ENCODE measurements around the gene SCART1. TPM values are rescaled to one million over a fixed set of nuclear protein-coding genes. Genes with fewer than 3 reads are reported as not detected.

The SCART1 gene
- total RNA-seq, 1 experiment from 2014 or later, result 3.7 TPM

DNA sequence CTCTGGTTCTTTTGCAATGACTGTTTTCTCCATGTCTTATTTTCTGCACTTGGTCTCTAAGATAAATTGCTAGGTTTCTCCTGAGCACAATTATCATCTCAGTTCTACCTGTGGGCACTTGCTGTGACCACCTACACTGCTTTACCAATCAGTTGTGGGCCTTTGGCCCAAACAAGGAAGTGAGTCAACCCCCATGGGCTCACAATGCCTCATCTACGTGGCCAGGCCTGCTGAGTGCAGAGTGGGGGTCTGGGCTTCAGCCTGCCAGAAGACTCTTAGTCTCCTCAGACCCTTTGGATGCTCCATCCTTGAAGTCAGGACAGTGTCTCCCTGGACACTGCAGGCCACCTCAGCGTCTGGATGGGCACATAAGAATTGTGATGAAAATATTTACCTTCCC is 20.3 kb downstream of the SCART1 start:
- Histone ChIP-seq H3K9me2 (ENCODE audit: insufficient read depth) (no peaks in the 10 kb centered on the region), H3K9me3 (ENCODE audit: control insufficient read depth in 1 of 2, insufficient read depth in 1 of 2, low read depth in 1 of 2, low read length in 2 of 2) (no peaks in the 10 kb centered on the region), H3K27ac (ENCODE audit: low read depth, low read length) (no peak overlapping the region), H3K79me2 (ENCODE audit: insufficient read depth, low read length) (no peaks in the 10 kb centered on the region), H3K4me3 (replicated peaks in 1 of 2; ENCODE audit: low read depth in 1 of 2, low read length in 2 of 2) (no peak overlapping the region), H3K9ac (ENCODE audit: low read length) (no peak overlapping the region), H2AFZ (ENCODE audit: low read depth, low read length, poor library complexity, severe bottlenecking) (no peak overlapping the region), H3K4me2 (ENCODE audit: low read length) (no peak overlapping the region), H3K27me3 (ENCODE audit: insufficient read depth, low read length) (no peaks in the 10 kb centered on the region), H4K20me1 (ENCODE audit: insufficient read depth) (no peaks in the 10 kb centered on the region), H3K36me3 (ENCODE audit: control insufficient read depth in 1 of 2, insufficient read depth in 2 of 2, low read length in 2 of 2) (no peaks in the 10 kb centered on the region), H3K4me1 (ENCODE audit: control insufficient read depth in 1 of 2, insufficient read depth in 2 of 2, low read length in 2 of 2) (no peaks in the 10 kb centered on the region)
- CTCF ChIA-PET, result no interaction called here
- RAD21 ChIA-PET (ENCODE audit: low non-redundant PET in 1 of 2, low total read pairs in 2 of 2, uncharacterized antibody in 2 of 2, unreplicated experiment in 2 of 2), result no interaction called here
- no peak for ATAC-seq
- no peak for DNase-seq (ENCODE audit: low read depth, low spot score)
- intact Hi-C loops (cut with micrococcal nuclease), result no loop called here
- no TSS peak for BruUV-seq (replicated peaks)
- POLR2A ChIA-PET, result no interaction called here
- TF ChIP-seq ZFX (IDR thresholded peaks at IDR 0.05), result no peak
- no peak for TF ChIP-seq SIN3A (IDR thresholded peaks at IDR 0.05; ENCODE audit: low read depth)
- TF ChIP-seq, protein P1, sequence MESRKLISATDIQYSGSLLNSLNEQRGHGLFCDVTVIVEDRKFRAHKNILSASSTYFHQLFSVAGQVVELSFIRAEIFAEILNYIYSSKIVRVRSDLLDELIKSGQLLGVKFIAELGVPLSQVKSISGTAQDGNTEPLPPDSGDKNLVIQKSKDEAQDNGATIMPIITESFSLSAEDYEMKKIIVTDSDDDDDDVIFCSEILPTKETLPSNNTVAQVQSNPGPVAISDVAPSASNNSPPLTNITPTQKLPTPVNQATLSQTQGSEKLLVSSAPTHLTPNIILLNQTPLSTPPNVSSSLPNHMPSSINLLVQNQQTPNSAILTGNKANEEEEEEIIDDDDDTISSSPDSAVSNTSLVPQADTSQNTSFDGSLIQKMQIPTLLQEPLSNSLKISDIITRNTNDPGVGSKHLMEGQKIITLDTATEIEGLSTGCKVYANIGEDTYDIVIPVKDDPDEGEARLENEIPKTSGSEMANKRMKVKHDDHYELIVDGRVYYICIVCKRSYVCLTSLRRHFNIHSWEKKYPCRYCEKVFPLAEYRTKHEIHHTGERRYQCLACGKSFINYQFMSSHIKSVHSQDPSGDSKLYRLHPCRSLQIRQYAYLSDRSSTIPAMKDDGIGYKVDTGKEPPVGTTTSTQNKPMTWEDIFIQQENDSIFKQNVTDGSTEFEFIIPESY (IDR thresholded peaks at IDR 0.05; ENCODE audit: extremely low read depth, insufficient replicate concordance, low read length), result no peak
- no peak for TF ChIP-seq RAD21 (IDR thresholded peaks at IDR 0.05; ENCODE audit: low read depth)
- no peak for TF ChIP-seq EZH2 (IDR thresholded peaks at IDR 0.05)
- TF ChIP-seq, protein P2, sequence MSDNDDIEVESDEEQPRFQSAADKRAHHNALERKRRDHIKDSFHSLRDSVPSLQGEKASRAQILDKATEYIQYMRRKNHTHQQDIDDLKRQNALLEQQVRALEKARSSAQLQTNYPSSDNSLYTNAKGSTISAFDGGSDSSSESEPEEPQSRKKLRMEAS (IDR thresholded peaks at IDR 0.05), result no peak

DNA sequence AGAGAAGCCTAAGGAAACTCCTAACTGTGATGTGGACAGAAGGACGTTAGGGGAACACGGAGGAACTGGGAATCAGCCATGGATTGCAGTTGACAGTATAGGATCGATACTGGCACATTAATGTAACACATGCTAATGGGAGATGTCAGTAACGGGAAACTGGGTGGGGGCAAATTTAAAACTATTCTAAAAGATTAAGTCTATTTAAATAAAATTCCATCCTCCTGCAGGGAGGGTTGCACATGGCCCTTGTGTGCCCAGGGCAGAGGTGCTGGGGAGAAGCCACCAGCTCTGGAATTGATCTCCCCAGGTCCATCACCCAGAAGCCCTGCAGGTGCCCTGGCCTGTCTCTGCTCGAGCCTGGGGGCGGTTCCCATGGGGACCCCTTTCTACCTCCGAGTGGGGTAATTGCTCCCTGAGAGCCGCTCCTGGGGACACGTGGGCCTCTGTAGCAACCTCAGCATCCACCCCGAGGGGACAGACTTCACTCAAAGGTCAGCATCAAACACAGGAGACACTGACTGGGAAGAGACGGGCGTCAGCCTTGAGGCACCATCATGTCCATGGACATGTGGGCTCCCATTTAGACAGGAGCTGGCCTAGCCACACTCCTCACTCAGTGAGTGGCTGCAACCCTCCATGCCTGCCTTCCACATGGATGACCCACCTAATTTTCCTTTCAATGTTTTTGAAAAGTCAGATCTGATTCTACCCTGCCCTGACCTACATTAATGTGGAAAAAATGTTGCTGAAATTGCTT is 21.1 kb downstream of the SCART1 start:
- Histone ChIP-seq H3K36me3 (ENCODE audit: control insufficient read depth in 1 of 2, insufficient read depth in 2 of 2, low read length in 2 of 2) (no peaks in the 10 kb centered on the region), H4K20me1 (ENCODE audit: insufficient read depth) (no peaks in the 10 kb centered on the region), H3K27me3 (ENCODE audit: insufficient read depth, low read length) (no peaks in the 10 kb centered on the region), H3K9me2 (ENCODE audit: insufficient read depth) (no peaks in the 10 kb centered on the region), H3K79me2 (ENCODE audit: insufficient read depth, low read length) (no peaks in the 10 kb centered on the region), H3K9ac (ENCODE audit: low read length) (no peak overlapping the region), H3K9me3 (ENCODE audit: control insufficient read depth in 1 of 2, insufficient read depth in 1 of 2, low read depth in 1 of 2, low read length in 2 of 2) (no peaks in the 10 kb centered on the region), H3K4me2 (ENCODE audit: low read length) (no peak overlapping the region), H3K27ac (ENCODE audit: low read depth, low read length) (no peak overlapping the region), H2AFZ (ENCODE audit: low read depth, low read length, poor library complexity, severe bottlenecking) (no peak overlapping the region), H3K4me3 (replicated peaks in 1 of 2; ENCODE audit: low read depth in 1 of 2, low read length in 2 of 2) (no peak overlapping the region), H3K4me1 (ENCODE audit: control insufficient read depth in 1 of 2, insufficient read depth in 2 of 2, low read length in 2 of 2) (no peaks in the 10 kb centered on the region)
- ChIA-PET RAD21 (ENCODE audit: low non-redundant PET in 1 of 2, low total read pairs in 2 of 2, uncharacterized antibody in 2 of 2, unreplicated experiment in 2 of 2) (no interaction called here), POLR2A (no interaction called here), CTCF (no interaction called here)
- no peak for ATAC-seq
- BruUV-seq (replicated peaks), result no TSS peak
- DNase-seq (ENCODE audit: low read depth, low spot score), result no peak
- intact Hi-C loops (cut with micrococcal nuclease), result no loop called here
- TF ChIP-seq EZH2 (IDR thresholded peaks at IDR 0.05) (no peak), SP1 (IDR thresholded peaks at IDR 0.05; ENCODE audit: low read depth) (no peak), CBX3 (IDR thresholded peaks at IDR 0.05; ENCODE audit: low read depth) (no peak), EGR1 (IDR thresholded peaks at IDR 0.05; ENCODE audit: low read depth) (no peak), ZNF274 (IDR thresholded peaks at IDR 0.05; ENCODE audit: low read depth, low read length) (no peak), RAD21 (IDR thresholded peaks at IDR 0.05; ENCODE audit: low read depth) (no peak), POLR2A (IDR thresholded peaks at IDR 0.05; ENCODE audit: borderline replicate concordance, extremely low read depth, insufficient read depth, insufficient read length) (no peak), ELF1 (IDR thresholded peaks at IDR 0.05; ENCODE audit: borderline replicate concordance, low read depth) (no peak), EZH2phosphoT487 (IDR thresholded peaks at IDR 0.05; ENCODE audit: borderline replicate concordance) (no peak)
- TF ChIP-seq, protein P2 (IDR thresholded peaks at IDR 0.05), result no peak
- TF ChIP-seq, protein P1 (IDR thresholded peaks at IDR 0.05; ENCODE audit: extremely low read depth, insufficient replicate concordance, low read length), result no peak

All from HCT116 (cell line).